Heart left ventricle (tissue), 16 donors: ENCODE results near the gene PSMB1. TPM values are rescaled to one million over a fixed set of nuclear protein-coding genes. Genes with fewer than 3 reads are reported as not detected.
"Not testable (repeated sequence)": the region's sequence is repeated elsewhere in the genome, so short reads cannot be mapped to it uniquely, and the experiment has no call there.

Experiments
- ATAC-seq, 4 donors: fragments of 200-7000 bp; cut with Tn5 transposase; one replicate each; pipeline ENCODE4 v1.9.1; 2020 to 2022; ENCODE audit warnings: moderate library complexity in 4 of 4, mild to moderate bottlenecking in 3 of 4, moderate number of reproducible peaks in 1 of 4
- DNase-seq, 5 donors: peaks; one replicate each; pipeline ENCODE4 v3.0.0-alpha.2; 2020
- H3K27ac ChIP-seq, 12 donors: fragments of 200-600 bp; sonication (generic) in 4 of 12; one replicate each; pipeline versions ENCODE4 v1.5.0 to v1.8.0; 2016 to 2022; ENCODE audit warnings: mild to moderate bottlenecking in 2 of 12
- H3K27me3 ChIP-seq, 9 donors: fragments of 200-600 bp; sonication (generic) in 2 of 9; one replicate each; pipeline versions ENCODE4 v1.5.1 to v1.8.0; 2016 to 2022; ENCODE audit warnings: mild to moderate bottlenecking in 3 of 9
- H3K36me3 ChIP-seq, 9 donors: fragments of 200-600 bp; sonication (generic) in 2 of 9; one replicate each; pipeline versions ENCODE4 v1.5.0 to v1.8.0; 2018 to 2022; ENCODE audit warnings: mild to moderate bottlenecking in 2 of 9
- H3K4me1 ChIP-seq, 12 donors: fragments of 200-600 bp; sonication (generic) in 4 of 12; one replicate each; pipeline versions ENCODE4 v1.5.0 to v1.8.0; 2016 to 2022; ENCODE audit warnings: mild to moderate bottlenecking in 3 of 12
- H3K4me3 ChIP-seq, 12 donors: fragments of 200-600 bp; sonication (generic) in 4 of 12; one replicate each; pipeline versions ENCODE4 v1.5.0 to v1.8.0; 2017 to 2022; ENCODE audit warnings: mild to moderate bottlenecking in 9 of 12, moderate library complexity in 4 of 12
- H3K9me3 ChIP-seq, 12 donors: fragments of 200-600 bp; sonication (generic) in 4 of 12; one replicate each; pipeline versions ENCODE4 v1.5.0 to v1.8.0; 2016 to 2022; ENCODE audit warnings: mild to moderate bottlenecking in 1 of 12
- POLR2A ChIP-seq, 2 donors: fragments of 450-650 bp; IDR thresholded peaks; one replicate each; pipeline ENCODE4 v1.6.1; 2017; ENCODE audit warnings: antibody characterized with exemption in 2 of 2, mild to moderate bottlenecking in 2 of 2, moderate library complexity in 2 of 2
- WGBS, 4 donors: extraction: QIAGEN DNeasy Blood & Tissue Kit in 2 of 4; methylation state at CpG; one replicate each; pipeline versions ENCODE4 v1.1.5 to v1.1.7; 2013 to 2018; 5-methylcytosine and 5-hydroxymethylcytosine counted together
- intact Hi-C, 10 donors: fragments of 100-400 bp; cut with DNase I; formaldehyde crosslinking; loops; one replicate each; pipeline versions ENCODE4 v1.11.1 to v1.14.2; 2022
- polyA plus RNA-seq, 2 donors: library from polyadenylated mRNA; stranded (reverse); fragments of 200-250 nt; gene quantifications; one replicate each; pipeline ENCODE4 v1.2.3, GENCODE V29; 2013
- total RNA-seq, 9 donors: library from RNA; depleted of rRNA in 2 of 9; stranded (reverse); fragments of >200 nt in 2 of 9; fragmentation: NEBNext Ultra II Directional in 3 of 9; extraction: Animal tissue kit (Norgen Biotek cat#: 25700) in 3 of 9; gene quantifications; one replicate each; pipeline versions ENCODE4 v1.1.0 to v1.2.4, GENCODE V29; 2016 to 2023
- TF ChIP-seq, protein P1 (sequence below), 12 donors: fragments of 200-600 bp; sonication (generic) in 4 of 12; IDR thresholded peaks; one replicate each; pipeline versions ENCODE4 v1.5.0 to v1.8.0; 2018 to 2022; ENCODE audit warnings: antibody characterized with exemption in 12 of 12, mild to moderate bottlenecking in 5 of 12
- donor health status: ischemic (EF 13 %, LVEDD 7.1; RV severe dilation, severe dysfunction).
- donor health status: healthy with polysubstance abuse.
- donor health status: DM: no; HTN: yes; CAD: no.
- donor health status: DM: no; HTN: no; CAD: no.
- donor health status: ischemic (EF 25% LVEDD 6.9; RV normal size, moderate dysfunction).
- donor health status: ischemic (EF 25% LVEDD 5.7; RV mildly dilated, moderate dysfunction).
- donor health status: healthy.
- donor health status: DM: yes; HTN: yes; CAD: no.
- donor health status: ischemic (EF 35%, LVEDD 5.7; RV mildly dilated, moderate dysfunction).
- donor health status: nonischemic (EF 11% LVEDD 7.7; RV severe dilation, severe dysfunction).
- donor health status: DM: yes; HTN: yes; CAD: no.
- donor health status: PGD.
- donor health status: ischemic (EF 29% LVEDD 5.4; RV normal size, mild dysfunction).
- donor health status: nonischemic (EF 23%, LVEDD 6.1; RV moderate dilation, normal function).

The PSMB1 gene
- total and polyA plus RNA-seq, 11 donors, result 124 to 313 (median 146) TPM

DNA sequence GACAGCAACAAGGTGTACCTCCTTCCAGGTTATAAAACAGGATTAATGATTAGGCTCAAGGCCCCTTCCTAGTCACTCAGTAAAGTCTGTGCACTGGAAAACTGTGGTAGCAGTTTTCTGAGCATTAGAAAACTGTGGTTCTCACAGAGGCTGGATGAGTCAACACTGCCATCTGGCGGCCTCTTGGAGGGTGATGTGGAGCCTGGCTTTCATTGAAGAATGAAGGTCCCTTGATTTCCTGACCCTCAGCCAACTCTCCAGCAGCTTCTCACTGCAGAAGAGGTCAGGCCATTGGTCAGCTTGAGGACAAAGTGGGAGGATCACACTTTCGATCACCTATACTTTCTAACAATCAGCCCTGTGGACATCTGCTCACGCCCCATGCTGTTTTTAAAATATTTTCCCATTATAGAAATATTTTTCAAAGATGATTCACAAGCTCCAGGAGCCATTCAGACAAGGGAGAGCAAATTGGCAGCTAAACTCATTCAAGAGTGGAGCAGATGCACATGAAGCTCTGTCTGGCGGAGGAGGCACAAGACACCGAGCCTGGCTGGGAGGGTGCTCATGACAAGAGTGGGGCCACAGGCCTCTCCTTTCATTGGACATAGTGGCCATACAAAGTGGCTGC lies 23.2 kb downstream of the PSMB1 start:
- peak; percentile 45 to 86 (median 86) for ATAC-seq
- H3K4me1 ChIP-seq, result peaks cover 0 to 4% (median 0%) of the 10 kb centered on the region in 12 donors
- TF ChIP-seq, protein P1, sequence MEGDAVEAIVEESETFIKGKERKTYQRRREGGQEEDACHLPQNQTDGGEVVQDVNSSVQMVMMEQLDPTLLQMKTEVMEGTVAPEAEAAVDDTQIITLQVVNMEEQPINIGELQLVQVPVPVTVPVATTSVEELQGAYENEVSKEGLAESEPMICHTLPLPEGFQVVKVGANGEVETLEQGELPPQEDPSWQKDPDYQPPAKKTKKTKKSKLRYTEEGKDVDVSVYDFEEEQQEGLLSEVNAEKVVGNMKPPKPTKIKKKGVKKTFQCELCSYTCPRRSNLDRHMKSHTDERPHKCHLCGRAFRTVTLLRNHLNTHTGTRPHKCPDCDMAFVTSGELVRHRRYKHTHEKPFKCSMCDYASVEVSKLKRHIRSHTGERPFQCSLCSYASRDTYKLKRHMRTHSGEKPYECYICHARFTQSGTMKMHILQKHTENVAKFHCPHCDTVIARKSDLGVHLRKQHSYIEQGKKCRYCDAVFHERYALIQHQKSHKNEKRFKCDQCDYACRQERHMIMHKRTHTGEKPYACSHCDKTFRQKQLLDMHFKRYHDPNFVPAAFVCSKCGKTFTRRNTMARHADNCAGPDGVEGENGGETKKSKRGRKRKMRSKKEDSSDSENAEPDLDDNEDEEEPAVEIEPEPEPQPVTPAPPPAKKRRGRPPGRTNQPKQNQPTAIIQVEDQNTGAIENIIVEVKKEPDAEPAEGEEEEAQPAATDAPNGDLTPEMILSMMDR (IDR thresholded peaks at IDR 0.05), result peak; percentile 79 to 93 (median 86)
- no peak for TF ChIP-seq POLR2A (IDR thresholded peaks at IDR 0.05)
- peaks cover 0 to 39% (median 31%) of the 10 kb centered on the region in 9 donors for H3K36me3 ChIP-seq
- no peaks in the 10 kb centered on the region for H3K9me3 ChIP-seq
- no peak overlapping the region for H3K4me3 ChIP-seq
- peak; percentile 74 to 80 (median 77) for DNase-seq
- intact Hi-C loops, result loop anchor here (1.0 to 10.0 kb wide), 16 partner anchors 215 to 1635 kb away; partner anchors contain the start of genes FAM120B (in 3 of the 10) and DLL1 (in 2 of the 10)
- WGBS, 4 donors, result 47 to 50% (median 49%) methylated on average over 5 of the region's 5 CpGs
- peak overlapping the region in 1 of 12 donors; percentile 34 for H3K27ac ChIP-seq
- no peaks in the 10 kb centered on the region for H3K27me3 ChIP-seq

GRCh38 chr6:170527995-170528394 lies 25.1 kb downstream of the PSMB1 start:
- ATAC-seq, H3K27ac ChIP-seq, DNase-seq, H3K4me3 ChIP-seq, H3K27me3 ChIP-seq, H3K9me3 ChIP-seq: not testable (repeated sequence)
- intact Hi-C loops, result loop anchor here (2.0 to 10.0 kb wide), 13 partner anchors 213 to 1573 kb away; partner anchors contain the start of genes DLL1 (in 2 of the 10) and FAM120B (in 2 of the 10)
- Histone ChIP-seq H3K36me3 (peaks cover 0 to 19% (median 11%) of the 10 kb centered on the region in 9 donors), H3K4me1 (peaks cover 0 to 20% (median 15%) of the 10 kb centered on the region in 12 donors)
- WGBS, 4 donors, result 77 to 88% (median 82%) methylated on average over 5 of the region's 5 CpGs

GRCh38 chr6:170525795-170526194 lies 27.3 kb downstream of the PSMB1 start:
- Histone ChIP-seq H3K4me3 (no peak overlapping the region), H3K36me3 (no peaks in the 10 kb centered on the region), H3K9me3 (no peaks in the 10 kb centered on the region), H3K4me1 (peaks cover 0 to 28% (median 21%) of the 10 kb centered on the region in 12 donors), H3K27me3 (no peaks in the 10 kb centered on the region), H3K27ac (no peak overlapping the region)
- 83 to 89% (median 86%) methylated on average over 7 of the region's 7 CpGs for WGBS, 4 donors
- DNase-seq, result no peak
- ATAC-seq, result no peak
- intact Hi-C loops, result loop anchor here (2.0 to 10.0 kb wide), 11 partner anchors 211 to 1571 kb away; partner anchors contain the start of genes DLL1 (in 2 of the 10) and FAM120B (in 2 of the 10)
- no peak for TF ChIP-seq POLR2A (IDR thresholded peaks at IDR 0.05)
- TF ChIP-seq, protein P1 (IDR thresholded peaks at IDR 0.05), result no peak

- H3K27ac ChIP-seq, result peak overlapping the region; percentile 35 to 88 (median 73)
- no peaks in the 10 kb centered on the region for H3K9me3 ChIP-seq
- DNase-seq, result peak in 4 of 5 donors; percentile 32 to 67 (median 54)
- peaks cover 0 to 28% (median 21%) of the 10 kb centered on the region in 12 donors for H3K4me1 ChIP-seq
- ATAC-seq, result peak; percentile 83 to 94 (median 94)
- WGBS, 4 donors, result 37 to 59% (median 54%) methylated on average over 5 of the region's 5 CpGs
- intact Hi-C loops, result loop anchor here in 8 of 10 donors (5.0 to 10.0 kb wide), 9 partner anchors 209 to 1569 kb away; partner anchors contain the start of genes FAM120B (in 4 of the 8) and DLL1 (in 3 of the 8)
- TF ChIP-seq, protein P1 (IDR thresholded peaks at IDR 0.05), result no peak
- no peak for TF ChIP-seq POLR2A (IDR thresholded peaks at IDR 0.05)
- no peak overlapping the region for H3K4me3 ChIP-seq
- H3K36me3 ChIP-seq, result no peaks in the 10 kb centered on the region
- no peaks in the 10 kb centered on the region for H3K27me3 ChIP-seq
Observed at GRCh38 chr6:170524172-170524502, 29.0 kb downstream of the PSMB1 start.
